ENCODE results near the gene TRPM6.

- no peak for TF ChIP-seq EZH2phosphoT487 (IDR thresholded peaks at IDR 0.05; ENCODE audit: borderline replicate concordance, low read length)
- no peak for TF ChIP-seq CTCF (IDR thresholded peaks at IDR 0.05; ENCODE audit: low read depth, low read length, poor library complexity, severe bottlenecking)
Measured at GRCh38 chr9:74887981-74888370, 255 bp upstream of the TRPM6 start.

Measured in DOHH2 (cell line).